SJSA1 (cell line): ENCODE results near the gene SNRNP200. TPM values are rescaled to one million over a fixed set of nuclear protein-coding genes. Genes with fewer than 3 reads are reported as not detected.

ENCODE experiments used
- DNase-seq, 2 experiments: peaks; one replicate each; pipeline ENCODE4 v3.0.0-alpha.2; 2015 to 2020; ENCODE audit warnings: low spot score in 2 of 2, low read depth in 1 of 2
- H3K27ac ChIP-seq: fragments of 250-450 bp; sonication (Bioruptor Pico); 2 replicates; pipeline ENCODE4 v1.5.1; 2020; ENCODE audit warnings: mild to moderate bottlenecking, moderate library complexity
- H3K27me3 ChIP-seq: fragments of 250-450 bp; sonication (Bioruptor Pico); replicated peaks from 2 replicates; pipeline ENCODE4 v1.5.1; 2020; ENCODE audit warnings: mild to moderate bottlenecking, moderate library complexity
- H3K36me3 ChIP-seq: fragments of 250-450 bp; sonication (Bioruptor Pico); 2 replicates; pipeline ENCODE4 v1.5.1; 2020; ENCODE audit warnings: mild to moderate bottlenecking
- H3K4me1 ChIP-seq: fragments of 250-450 bp; sonication (Bioruptor Pico); replicated peaks from 2 replicates; pipeline ENCODE4 v1.6.1; 2021; ENCODE audit warnings: mild to moderate bottlenecking
- H3K4me3 ChIP-seq: fragments of 250-450 bp; sonication (Bioruptor Pico); 2 replicates; pipeline ENCODE4 v1.5.1; 2020; ENCODE audit warnings: mild to moderate bottlenecking
- H3K9me3 ChIP-seq: fragments of 250-450 bp; sonication (Bioruptor Pico); replicated peaks from 2 replicates; pipeline ENCODE4 v1.5.1; 2020; ENCODE audit warnings: mild to moderate bottlenecking
- total RNA-seq: library from RNA; depleted of rRNA; stranded (reverse); fragments of >200 nt; shearing (Covaris generic); gene quantifications from 2 replicates; pipeline ENCODE4 v1.2.3, GENCODE V29; 2014

The SNRNP200 gene
- total RNA-seq, 1 experiment from 2014 or later: 33.1 TPM

DNA sequence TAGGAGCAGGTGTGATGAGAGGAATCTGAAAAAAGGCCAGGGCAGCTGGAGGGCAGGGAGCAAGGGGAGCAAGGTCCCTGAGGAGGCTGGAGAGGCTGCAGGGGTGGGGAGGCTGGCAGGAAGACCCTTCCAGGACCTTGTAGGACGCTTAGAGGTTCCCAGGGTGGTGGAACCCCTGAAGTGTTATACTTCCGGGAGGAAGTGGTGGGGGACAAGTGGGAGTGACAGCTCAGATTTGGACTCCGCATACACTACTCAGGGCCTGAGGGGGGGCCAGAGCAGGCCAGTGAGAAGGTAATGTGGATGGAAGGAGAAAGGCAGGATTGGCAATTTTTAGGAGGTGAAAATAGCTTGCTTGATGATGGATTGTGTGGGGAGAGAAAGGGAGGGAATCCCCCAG, 28.4 kb upstream of the SNRNP200 start:
- Histone ChIP-seq H3K27ac (no peak overlapping the region), H3K9me3 (no peaks in the 10 kb centered on the region), H3K36me3 (peaks cover 17% of the 10 kb centered on the region), H3K27me3 (no peaks in the 10 kb centered on the region), H3K4me3 (no peak overlapping the region), H3K4me1 (peaks cover 25% of the 10 kb centered on the region)
- no peak for DNase-seq

DNA sequence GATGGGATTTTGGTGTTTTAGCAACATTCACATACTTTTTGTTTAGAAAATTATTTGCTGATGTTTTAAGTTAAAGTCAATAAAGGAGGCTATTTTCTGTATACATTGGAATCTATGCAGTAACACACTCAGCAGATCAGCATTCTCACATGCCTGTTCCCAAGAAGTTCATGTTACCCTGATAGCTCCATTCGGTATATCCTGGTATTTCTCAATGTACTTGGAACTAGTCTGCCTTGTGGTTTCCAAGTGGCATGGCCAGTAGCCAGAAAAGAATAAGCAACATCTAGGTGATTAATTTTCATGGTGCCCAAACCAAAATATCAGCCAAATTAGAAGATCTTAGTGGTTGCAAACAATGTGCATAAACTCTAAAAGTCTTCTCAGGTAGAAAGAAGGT, 25.1 kb upstream of the SNRNP200 start:
- H3K27ac ChIP-seq: no peak overlapping the region
- H3K9me3 ChIP-seq: no peaks in the 10 kb centered on the region
- H3K27me3 ChIP-seq: peaks cover 4% of the 10 kb centered on the region; the same call in 1 of the 2 replicates
- peaks cover 3% of the 10 kb centered on the region; the same call in 1 of the 2 replicates for H3K36me3 ChIP-seq
- H3K4me3 ChIP-seq: no peak overlapping the region
- H3K4me1 ChIP-seq: peaks cover 9% of the 10 kb centered on the region; the same call in 1 of the 2 replicates
- DNase-seq: no peak

DNA sequence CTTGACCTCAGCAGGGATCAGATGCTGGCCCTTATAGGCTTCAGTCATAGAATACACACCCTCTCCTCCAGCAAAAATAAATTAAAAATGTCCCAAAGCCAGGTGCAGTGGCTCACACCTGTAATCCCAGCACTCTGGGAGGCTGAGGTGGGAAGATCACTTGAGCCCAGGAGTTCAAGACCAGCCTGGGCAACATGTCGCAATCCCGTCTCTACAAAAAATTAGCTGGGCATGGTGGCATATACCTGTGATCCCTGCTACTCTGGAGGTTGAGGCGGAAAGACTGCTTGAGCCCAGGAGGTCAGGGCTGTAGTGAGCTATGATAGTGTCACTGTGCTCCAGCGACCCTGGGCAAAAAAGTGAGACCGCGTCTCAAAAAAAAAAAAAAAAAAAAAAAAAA, 24.5 kb upstream of the SNRNP200 start:
- peaks cover 11% of the 10 kb centered on the region for H3K4me1 ChIP-seq
- no peaks in the 10 kb centered on the region for H3K9me3 ChIP-seq
- H3K36me3 ChIP-seq: no peaks in the 10 kb centered on the region
- no peak overlapping the region for H3K4me3 ChIP-seq
- peaks cover 10% of the 10 kb centered on the region; the same call in 1 of the 2 replicates for H3K27me3 ChIP-seq
- H3K27ac ChIP-seq: no peak overlapping the region
- DNase-seq: no peak

DNA sequence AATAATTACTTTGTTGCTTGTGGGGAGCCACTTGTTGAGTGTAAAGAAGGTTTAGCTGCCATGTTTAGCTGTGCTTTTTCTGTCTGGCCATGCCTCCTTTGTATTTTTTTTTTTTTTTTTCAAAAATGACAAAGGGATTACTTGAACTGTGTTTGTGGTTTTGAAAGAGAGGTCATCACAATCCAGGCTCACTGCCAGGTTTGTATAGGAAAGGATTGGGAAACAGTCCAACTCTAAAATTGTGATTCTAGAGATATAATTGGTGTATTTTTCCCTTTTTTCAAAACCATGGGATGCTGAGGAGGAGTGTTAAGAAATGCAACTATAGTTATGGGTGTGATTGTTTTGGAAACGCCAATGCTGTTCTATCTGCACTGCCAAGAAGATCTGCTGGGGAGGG, 24.1 kb upstream of the SNRNP200 start:
- no peaks in the 10 kb centered on the region for H3K36me3 ChIP-seq
- peaks cover 14% of the 10 kb centered on the region for H3K27me3 ChIP-seq
- H3K4me1 ChIP-seq: peaks cover 7% of the 10 kb centered on the region
- H3K4me3 ChIP-seq: no peak overlapping the region
- no peaks in the 10 kb centered on the region for H3K9me3 ChIP-seq
- DNase-seq: no peak
- no peak overlapping the region for H3K27ac ChIP-seq

DNA sequence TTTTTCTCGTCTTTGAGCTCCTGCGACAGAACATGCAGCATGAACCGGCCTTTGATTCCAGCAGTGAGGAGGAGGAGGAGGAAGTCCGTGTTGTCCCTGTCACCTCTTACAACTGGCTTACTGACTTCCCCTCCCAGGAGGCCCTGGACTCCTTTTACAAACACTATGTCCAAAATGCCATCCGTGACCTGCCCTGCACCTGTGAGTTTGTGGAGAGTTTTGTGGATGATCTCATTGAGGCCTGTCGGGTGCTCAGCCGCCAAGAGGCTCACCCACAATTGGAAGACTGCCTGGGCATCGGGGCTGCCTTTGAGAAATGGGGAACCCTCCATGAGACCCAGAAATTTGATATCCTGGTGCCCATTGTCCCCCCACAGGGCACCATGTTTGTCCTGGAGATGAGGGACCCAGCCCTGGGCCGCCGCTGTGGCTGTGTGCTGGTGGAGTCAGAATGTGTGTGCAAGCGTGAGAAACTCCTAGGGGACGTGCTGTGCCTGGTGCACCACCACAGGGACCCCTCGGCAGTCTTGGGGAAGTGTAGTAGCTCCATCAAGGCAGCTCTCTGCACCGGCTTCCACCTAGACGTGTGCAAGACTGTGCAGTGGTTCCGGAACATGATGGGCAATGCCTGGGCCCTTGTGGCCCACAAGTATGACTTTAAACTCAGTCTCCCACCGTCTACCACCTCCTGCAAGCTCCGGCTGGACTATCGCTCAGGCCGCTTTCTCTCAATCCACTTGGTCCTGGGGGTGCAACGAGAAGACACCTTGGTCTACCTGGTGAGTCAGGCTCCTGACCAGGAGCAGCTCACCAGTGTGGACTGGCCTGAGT, 21.9 kb upstream of the SNRNP200 start:
- Histone ChIP-seq H3K9me3 (no peaks in the 10 kb centered on the region), H3K27me3 (peaks cover 33% of the 10 kb centered on the region), H3K36me3 (no peaks in the 10 kb centered on the region), H3K4me3 (no peak overlapping the region), H3K27ac (no peak overlapping the region), H3K4me1 (peaks cover 7% of the 10 kb centered on the region; the same call in 1 of the 2 replicates)
- DNase-seq: no peak

DNA sequence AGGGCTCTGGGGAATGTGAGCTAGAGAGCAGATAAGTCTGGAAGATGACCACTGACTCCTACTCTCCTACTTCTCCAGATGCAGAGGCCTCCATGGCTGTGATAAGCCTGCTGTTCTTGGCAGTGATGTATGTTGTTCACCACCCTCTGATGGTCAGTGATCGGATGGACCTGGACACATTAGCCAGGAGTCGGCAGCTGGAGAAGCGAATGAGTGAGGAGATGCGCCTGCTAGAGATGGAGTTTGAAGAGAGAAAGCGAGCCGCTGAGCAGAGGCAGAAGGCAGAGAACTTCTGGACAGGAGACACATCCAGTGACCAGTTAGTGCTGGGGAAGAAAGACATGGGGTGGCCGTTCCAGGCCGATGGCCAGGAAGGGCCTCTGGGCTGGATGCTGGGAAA, 21.2 kb upstream of the SNRNP200 start:
- Histone ChIP-seq H3K27me3 (peaks cover 39% of the 10 kb centered on the region), H3K9me3 (no peaks in the 10 kb centered on the region), H3K4me3 (no peak overlapping the region), H3K4me1 (peaks cover 12% of the 10 kb centered on the region), H3K27ac (no peak overlapping the region), H3K36me3 (no peaks in the 10 kb centered on the region)
- no peak for DNase-seq

DNA sequence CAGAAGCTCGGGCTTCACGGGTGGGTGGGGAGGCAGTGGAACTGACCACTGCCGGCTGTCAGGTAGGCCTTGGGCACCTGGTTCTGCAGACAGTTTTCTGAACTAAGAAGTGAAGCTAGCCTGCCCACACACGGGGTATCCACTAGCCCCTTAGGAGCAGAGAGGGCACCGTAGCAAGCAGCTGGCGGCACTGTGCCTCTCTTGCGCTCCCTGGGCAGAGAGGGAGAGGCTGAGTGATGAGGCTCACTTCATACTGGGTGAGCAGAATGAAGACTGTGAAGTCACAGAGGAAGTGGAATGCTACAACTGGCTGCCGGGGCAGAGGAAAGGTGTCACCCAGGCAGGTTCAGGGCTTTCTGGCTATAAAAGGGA, 20.5 kb upstream of the SNRNP200 start:
- Histone ChIP-seq H3K4me3 (no peak overlapping the region), H3K9me3 (no peaks in the 10 kb centered on the region), H3K27ac (no peak overlapping the region), H3K4me1 (peaks cover 19% of the 10 kb centered on the region), H3K27me3 (peaks cover 46% of the 10 kb centered on the region), H3K36me3 (no peaks in the 10 kb centered on the region)
- no peak for DNase-seq

DNA sequence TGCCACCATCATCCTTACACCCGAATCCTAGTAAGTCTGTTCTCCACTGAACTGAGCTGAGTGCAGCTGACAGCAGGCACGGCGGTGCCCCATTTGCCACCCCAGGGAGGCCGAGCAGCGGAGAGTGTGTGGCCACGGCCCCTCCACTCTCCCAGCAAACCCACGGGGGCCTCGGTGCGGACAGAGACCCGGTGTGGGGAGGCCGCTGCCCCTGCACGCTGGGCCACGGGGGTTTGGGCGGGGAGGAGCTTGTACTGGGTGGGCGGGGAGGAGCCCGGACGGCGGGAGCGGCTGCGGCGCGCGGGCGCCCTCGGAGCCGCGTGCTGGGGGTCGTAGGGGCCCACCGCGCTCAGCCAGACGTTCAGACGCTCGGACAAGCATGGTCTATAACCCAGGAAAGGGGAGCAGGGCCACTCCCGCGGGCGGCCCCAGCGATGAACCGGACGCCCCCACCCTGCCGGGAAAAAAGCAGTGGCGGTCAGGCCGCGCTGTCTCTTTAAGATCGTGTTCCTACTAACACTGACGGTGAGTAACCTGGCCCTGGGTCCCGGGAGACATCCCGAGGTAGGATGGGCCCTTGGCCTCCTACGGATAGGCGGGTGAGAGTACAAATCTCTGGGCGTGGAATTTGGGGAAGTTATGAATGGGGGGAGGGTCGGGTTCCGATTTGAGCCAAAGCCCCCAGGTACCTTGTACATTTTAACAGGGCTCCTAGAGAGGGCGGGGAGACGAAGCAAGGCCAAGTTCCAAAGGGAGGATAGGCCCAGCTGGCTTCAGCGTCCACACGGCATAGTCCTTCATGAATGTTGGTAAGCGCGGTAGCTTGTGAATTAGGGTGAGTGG, 19.9 kb upstream of the SNRNP200 start, which contains the start of gene ITPRIPL1:
Gene ITPRIPL1 (plus strand): TSS at position 277 of the 843 bp plus-strand sequence. CDS start 523 bp downstream, at position 800.
- H3K36me3 ChIP-seq: no peaks in the 10 kb centered on the region
- no peak for DNase-seq
- H3K27ac ChIP-seq: no peak within 1 kb of the TSS
- H3K4me1 ChIP-seq: peaks cover 21% of the 10 kb centered on the region
- H3K27me3 ChIP-seq: peaks cover 50% of the 10 kb centered on the region
- H3K9me3 ChIP-seq: no peaks in the 10 kb centered on the region
- peak within 1 kb of the TSS; percentile 32 for H3K4me3 ChIP-seq

DNA sequence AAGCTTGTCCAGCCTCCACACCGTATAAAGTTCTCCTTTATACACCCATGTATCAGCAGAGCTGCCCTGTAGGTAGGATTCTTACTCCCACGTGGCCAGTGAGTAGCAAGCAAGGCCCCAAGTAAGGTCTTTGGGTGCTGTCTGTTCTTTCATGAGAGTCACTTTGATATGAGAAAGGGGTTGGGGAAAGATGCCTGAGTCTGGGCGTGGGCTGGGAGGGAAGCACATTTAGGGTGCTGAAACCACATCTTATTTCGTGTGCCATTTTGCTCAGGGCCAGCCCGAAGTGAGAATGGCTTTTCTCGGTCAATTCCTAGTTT, 19.3 kb upstream of the SNRNP200 start:
- Histone ChIP-seq H3K27me3 (peaks cover 53% of the 10 kb centered on the region), H3K4me3 (no peak overlapping the region; the same call in 1 of the 2 replicates), H3K9me3 (no peaks in the 10 kb centered on the region), H3K4me1 (peaks cover 21% of the 10 kb centered on the region), H3K36me3 (no peaks in the 10 kb centered on the region), H3K27ac (no peak overlapping the region)
- DNase-seq: no peak

DNA sequence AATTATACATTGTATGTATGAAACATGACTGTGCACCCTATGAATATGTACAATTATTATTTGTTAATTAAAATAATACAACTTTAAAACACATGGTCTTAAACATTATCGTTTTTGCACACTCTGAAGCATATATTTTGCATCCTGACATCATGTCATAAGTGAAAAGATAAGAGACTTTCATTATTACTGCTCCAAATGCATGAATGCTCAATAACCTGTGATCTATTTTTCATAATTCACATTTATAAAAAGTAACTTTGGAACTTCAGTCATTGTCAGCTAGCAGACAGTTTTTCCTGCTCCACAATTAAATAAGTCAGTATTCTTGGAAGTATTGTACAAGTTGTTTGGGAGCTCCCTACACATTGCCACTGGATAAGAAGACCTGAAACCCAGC, 18.5 kb upstream of the SNRNP200 start:
- DNase-seq: no peak

DNA sequence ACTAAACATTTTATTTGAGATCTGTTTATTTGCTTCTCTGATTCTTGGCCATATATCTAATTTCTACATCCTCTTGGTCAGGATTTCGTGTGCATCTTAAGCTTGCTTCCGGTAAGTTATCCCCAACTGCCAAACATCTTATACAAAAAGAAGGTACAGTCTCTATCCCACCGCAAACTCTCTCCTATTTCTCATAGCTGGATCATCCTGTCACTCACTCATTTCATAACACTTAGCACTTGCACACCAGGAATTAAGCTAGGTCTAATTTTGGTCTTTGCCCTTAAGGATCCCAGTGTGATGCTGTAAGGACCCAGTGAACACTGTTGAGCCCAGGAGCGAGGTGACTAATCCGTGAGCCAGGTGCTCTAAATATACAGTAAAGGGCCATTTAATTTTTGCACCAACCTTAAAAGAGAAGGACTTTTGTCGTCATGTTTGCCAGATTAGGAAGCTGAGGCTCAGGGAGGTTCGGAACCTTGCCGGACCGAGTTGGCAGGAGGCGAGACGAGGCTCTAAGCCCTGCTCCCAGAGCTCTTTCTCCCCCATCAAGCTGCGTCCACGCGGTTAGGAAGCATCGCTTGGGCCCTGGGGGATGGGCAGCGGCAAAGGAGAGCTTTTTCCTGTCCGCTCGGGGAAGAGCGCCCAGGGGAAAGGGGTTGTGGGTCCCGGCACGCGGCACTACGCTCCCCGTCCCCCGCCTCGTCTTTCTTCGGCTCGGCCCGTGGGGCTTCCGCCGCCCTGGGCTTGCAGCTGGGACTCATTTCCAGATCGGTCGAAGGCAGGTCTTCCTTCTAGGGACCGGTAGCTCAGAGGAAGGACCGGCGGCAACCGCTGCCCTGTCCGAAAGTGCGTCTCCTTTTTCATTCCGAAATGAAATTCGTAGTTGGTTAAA, 15.6 kb upstream of the SNRNP200 start:
- H3K27me3 ChIP-seq: peaks cover 53% of the 10 kb centered on the region
- peaks cover 22% of the 10 kb centered on the region for H3K4me1 ChIP-seq
- peak in 1 of 2 experiments; percentile 42 for DNase-seq
- no peaks in the 10 kb centered on the region for H3K36me3 ChIP-seq
- no peak overlapping the region for H3K27ac ChIP-seq
- no peaks in the 10 kb centered on the region for H3K9me3 ChIP-seq
- H3K4me3 ChIP-seq: peak overlapping the region; percentile 34

More for the DNA sequence above, 18.5 kb upstream of the SNRNP200 start:
- H3K36me3 ChIP-seq: no peaks in the 10 kb centered on the region
- no peak overlapping the region for H3K27ac ChIP-seq
- H3K9me3 ChIP-seq: no peaks in the 10 kb centered on the region
- no peak overlapping the region for H3K4me3 ChIP-seq
- H3K4me1 ChIP-seq: peaks cover 18% of the 10 kb centered on the region
- H3K27me3 ChIP-seq: peaks cover 53% of the 10 kb centered on the region

DNA sequence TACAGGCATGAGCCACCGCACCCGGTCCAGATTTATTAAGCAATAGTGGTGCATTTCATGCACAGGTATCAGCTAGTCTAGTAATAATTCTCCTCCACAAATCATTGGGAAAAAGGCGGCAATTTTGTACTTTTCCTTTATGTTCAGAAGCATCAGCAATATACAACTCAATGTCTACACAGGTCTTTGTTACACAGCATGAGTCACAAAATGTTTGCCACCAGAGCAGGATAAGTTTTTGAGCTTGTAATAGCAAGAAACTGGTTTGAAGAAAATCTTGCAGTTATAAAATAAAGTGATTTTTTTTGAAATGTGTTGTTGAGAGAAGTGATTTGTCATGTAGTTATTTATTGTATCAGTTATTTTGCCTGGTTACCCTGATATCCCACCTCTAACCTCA, 15.0 kb upstream of the SNRNP200 start:
- DNase-seq: no peak
- peaks cover 28% of the 10 kb centered on the region for H3K4me1 ChIP-seq
- H3K4me3 ChIP-seq: no peak overlapping the region
- peaks cover 48% of the 10 kb centered on the region for H3K27me3 ChIP-seq
- no peaks in the 10 kb centered on the region for H3K9me3 ChIP-seq
- H3K36me3 ChIP-seq: no peaks in the 10 kb centered on the region
- no peak overlapping the region for H3K27ac ChIP-seq

DNA sequence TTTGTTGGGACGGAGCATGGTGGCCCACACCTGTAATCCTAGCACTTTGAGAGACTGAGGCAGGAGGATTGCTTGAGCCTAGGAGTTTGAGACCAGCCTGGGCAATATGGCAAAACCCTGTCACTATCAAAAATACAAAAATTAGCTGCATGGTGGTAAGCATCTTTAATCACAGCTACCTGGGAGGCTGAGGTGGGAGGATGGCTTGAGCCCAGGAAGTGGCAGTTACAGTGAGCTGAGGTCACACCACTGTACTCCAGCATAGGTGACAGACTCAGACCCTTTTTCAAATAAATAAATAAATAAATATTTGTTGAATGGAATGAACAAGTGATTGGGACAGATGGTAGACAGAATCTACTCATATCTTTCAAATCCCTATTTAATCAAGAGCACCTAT, 14.1 kb upstream of the SNRNP200 start:
- no peak overlapping the region for H3K4me3 ChIP-seq
- H3K9me3 ChIP-seq: no peaks in the 10 kb centered on the region
- H3K27ac ChIP-seq: no peak overlapping the region
- peaks cover 29% of the 10 kb centered on the region for H3K4me1 ChIP-seq
- DNase-seq: no peak
- H3K36me3 ChIP-seq: no peaks in the 10 kb centered on the region
- H3K27me3 ChIP-seq: peaks cover 39% of the 10 kb centered on the region
